PC-3 (cell line): ENCODE measurements around the gene SPSB3. TPM values are rescaled to one million over a fixed set of nuclear protein-coding genes. Genes with fewer than 3 reads are reported as not detected.

Experiments
- ATAC-seq: fragments of 200-7000 bp; cut with Tn5 transposase; 2 replicates; pipeline ENCODE4 v1.9.1; 2020; ENCODE audit warnings: mild to moderate bottlenecking, moderate library complexity
- BruUV-seq: library from RNA; stranded (reverse); fragments of 400-500 nt; replicated peaks from 2 replicates; lab custom pipeline; 2021; lab: Mats Ljungman, UMichigan
- CTCF ChIA-PET: fragments of 300-600 bp; sonication (Branson Sonifier 250); formaldehyde crosslinking; loops from one replicate; lab custom pipeline; 2022; ENCODE audit warnings: antibody characterized with exemption; lab: Charles Lee
- POLR2A ChIA-PET: fragments of 300-600 bp; sonication (Branson Sonifier 250); formaldehyde crosslinking; loops from one replicate; lab custom pipeline; 2022; ENCODE audit warnings: antibody characterized with exemption; ENCODE audit not compliant: unreplicated experiment; lab: Charles Lee
- DNase-seq: peaks from one replicate; pipeline ENCODE4 v3.0.0-alpha.2; 2015
- H2AFZ ChIP-seq: fragments of 300-600 bp; sonication (generic); 2 replicates; pipeline ENCODE4 v1.6.0; 2016; ENCODE audit warnings: antibody characterized with exemption, low read length
- H3F3A ChIP-seq: fragments of 300-600 bp; sonication (generic); one replicate; pipeline ENCODE4 v1.6.0; 2017; ENCODE audit warnings: antibody characterized with exemption, low read length, control low read depth, mild to moderate bottlenecking; ENCODE audit not compliant: unreplicated experiment
- H3K27ac ChIP-seq: fragments of 300-600 bp; sonication (generic); 2 replicates; pipeline ENCODE4 v1.5.1; 2016; ENCODE audit warnings: mild to moderate bottlenecking, low read length
- H3K27me3 ChIP-seq: fragments of 300-600 bp; sonication (generic); 2 replicates; pipeline ENCODE4 v1.6.1; 2016; ENCODE audit warnings: low read length, mixed read lengths
- H3K36me3 ChIP-seq: fragments of 300-600 bp; sonication (generic); 2 replicates; pipeline ENCODE4 v1.6.1; 2016; ENCODE audit warnings: low read depth, mixed run types, low read length, mixed read lengths
- H3K4me1 ChIP-seq: fragments of 300-600 bp; sonication (generic); 2 replicates; pipeline ENCODE4 v1.5.1; 2016; ENCODE audit warnings: low read length; ENCODE audit not compliant: insufficient read depth
- H3K4me2 ChIP-seq: fragments of 300-600 bp; sonication (generic); 2 replicates; pipeline ENCODE4 v1.6.0; 2016; ENCODE audit warnings: low read length
- H3K4me3 ChIP-seq: fragments of 300-600 bp; sonication (generic); 2 replicates; pipeline ENCODE4 v1.5.1; 2016; ENCODE audit warnings: mild to moderate bottlenecking, low read length, mixed read lengths
- H3K79me2 ChIP-seq: fragments of 300-600 bp; sonication (generic); 2 replicates; pipeline ENCODE4 v1.6.1; 2017; ENCODE audit warnings: low read length, mixed read lengths
- H3K9ac ChIP-seq: fragments of 300-600 bp; sonication (generic); 2 replicates; pipeline ENCODE4 v1.6.0; 2016; ENCODE audit warnings: mild to moderate bottlenecking, low read length
- H3K9me2 ChIP-seq: fragments of 300-600 bp; sonication (generic); replicated peaks from 2 replicates; pipeline ENCODE4 v1.6.1; 2016; ENCODE audit warnings: mixed run types, low read length, mixed read lengths
- H3K9me3 ChIP-seq: fragments of 300-600 bp; sonication (generic); 2 replicates; pipeline ENCODE4 v1.6.1; 2016; ENCODE audit warnings: low read length, mixed read lengths
- H4K20me1 ChIP-seq: fragments of 300-600 bp; sonication (generic); 2 replicates; pipeline ENCODE4 v1.6.1; 2016; ENCODE audit warnings: low read length, mixed read lengths
- CTCF ChIP-seq: fragments of 300-600 bp; sonication (generic); conservative IDR thresholded peaks from 2 replicates; pipeline ENCODE4 v1.5.1; 2017; ENCODE audit warnings: antibody characterized with exemption, low read depth, mild to moderate bottlenecking, low read length
- EZH2 ChIP-seq: fragments of 300-600 bp; sonication (generic); IDR thresholded peaks from one replicate; pipeline ENCODE4 v1.6.1; 2017; ENCODE audit warnings: antibody characterized with exemption, mild to moderate bottlenecking, low read length; ENCODE audit not compliant: unreplicated experiment
- EZH2phosphoT487 ChIP-seq: fragments of 300-600 bp; sonication (generic); IDR thresholded peaks from 2 replicates; pipeline ENCODE4 v1.6.1; 2018; ENCODE audit warnings: mild to moderate bottlenecking, antibody characterized with exemption, low read length, borderline replicate concordance
- intact Hi-C: fragments of 100-400 bp; cut with micrococcal nuclease; formaldehyde crosslinking; loops from 2 replicates; pipeline ENCODE4 v1.9.0; 2023
- total RNA-seq: library from RNA; depleted of rRNA; stranded (reverse); fragments of >200 nt; gene quantifications from 2 replicates; pipeline ENCODE4 v1.2.3, GENCODE V29; 2014

Gene SPSB3
- total RNA-seq, 1 experiment from 2014 or later, result 27.4 TPM

DNA sequence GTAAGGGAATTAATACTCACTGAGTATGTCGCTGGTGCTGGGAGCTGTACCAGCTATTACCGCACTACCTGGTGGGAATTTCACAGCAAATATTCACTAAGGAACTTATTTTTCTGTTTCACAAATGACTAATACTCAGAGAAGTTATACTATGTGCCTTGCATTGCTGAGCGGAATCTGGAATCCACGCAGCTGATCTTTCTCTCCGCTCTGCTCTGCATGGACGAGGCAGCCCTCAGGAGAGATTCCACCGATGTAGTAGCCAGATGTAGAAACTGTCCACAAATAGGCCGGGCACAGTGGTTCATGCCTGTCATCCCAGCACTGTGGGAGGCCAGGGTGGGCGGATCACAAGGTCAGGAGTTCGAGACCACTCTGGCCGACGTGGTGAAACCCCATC lies 28.2 kb downstream of the SPSB3 start:
- no peak overlapping the region for H3K27ac ChIP-seq
- H3K9me2 ChIP-seq, result no peaks in the 10 kb centered on the region
- no peaks in the 10 kb centered on the region for H3F3A ChIP-seq
- no peak overlapping the region for H2AFZ ChIP-seq
- H3K4me2 ChIP-seq, result no peak overlapping the region
- H3K79me2 ChIP-seq, result no peaks in the 10 kb centered on the region
- TF ChIP-seq EZH2phosphoT487 (no peak), EZH2 (no peak), CTCF (no peak)
- H3K27me3 ChIP-seq, result no peaks in the 10 kb centered on the region
- ATAC-seq (no peak), DNase-seq (no peak)
- POLR2A ChIA-PET, result no interaction called here
- no peak overlapping the region for H3K4me3 ChIP-seq
- intact Hi-C loops, result no loop called here
- no peaks in the 10 kb centered on the region for H4K20me1 ChIP-seq
- H3K4me1 ChIP-seq, result no peaks in the 10 kb centered on the region
- BruUV-seq, result no TSS peak
- CTCF ChIA-PET, result no interaction called here
- no peaks in the 10 kb centered on the region for H3K36me3 ChIP-seq
- no peaks in the 10 kb centered on the region for H3K9me3 ChIP-seq
- no peak overlapping the region for H3K9ac ChIP-seq

GRCh38 chr16:1752853-1753252 lies 29.5 kb downstream of the SPSB3 start:
- H3K36me3 ChIP-seq, result no peaks in the 10 kb centered on the region
- no peaks in the 10 kb centered on the region for H3K79me2 ChIP-seq
- no peaks in the 10 kb centered on the region for H3K9me3 ChIP-seq
- DNase-seq (no peak), ATAC-seq (no peak)
- no peak overlapping the region for H3K4me3 ChIP-seq
- CTCF ChIA-PET, result no interaction called here
- no TSS peak for BruUV-seq
- no peak overlapping the region for H3K9ac ChIP-seq
- no peak overlapping the region for H2AFZ ChIP-seq
- H3K27ac ChIP-seq, result no peak overlapping the region
- H3K4me1 ChIP-seq, result no peaks in the 10 kb centered on the region
- H3K4me2 ChIP-seq, result no peak overlapping the region
- intact Hi-C loops, result no loop called here
- no peak for TF ChIP-seq EZH2phosphoT487
- TF ChIP-seq CTCF, result no peak
- TF ChIP-seq EZH2, result no peak
- H3K9me2 ChIP-seq, result no peaks in the 10 kb centered on the region
- H4K20me1 ChIP-seq, result no peaks in the 10 kb centered on the region
- H3K27me3 ChIP-seq, result no peaks in the 10 kb centered on the region
- H3F3A ChIP-seq, result no peaks in the 10 kb centered on the region
- POLR2A ChIA-PET, result no interaction called here

DNA sequence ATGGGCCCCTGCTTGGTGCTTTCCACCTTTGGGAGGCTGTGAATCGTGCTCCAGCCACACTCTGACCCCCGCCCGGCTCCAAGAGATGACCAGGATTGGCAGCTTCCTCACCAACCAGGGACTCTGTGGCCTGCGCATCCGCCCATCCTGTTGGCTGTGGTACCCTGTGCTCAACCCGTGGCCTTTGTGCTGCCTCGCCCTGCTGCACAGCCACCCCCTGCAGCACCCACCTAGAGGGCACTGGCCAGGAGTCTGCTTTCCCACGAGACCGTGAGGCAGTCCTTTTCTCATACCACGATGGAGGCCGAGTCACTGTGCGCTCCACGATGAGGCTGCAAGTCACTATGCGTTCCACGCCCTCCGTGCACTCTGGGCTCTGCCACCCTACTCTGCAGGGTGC lies 30.4 kb downstream of the SPSB3 start:
- ATAC-seq, result no peak

More for the DNA sequence above, 30.4 kb downstream of the SPSB3 start:
- Histone ChIP-seq H3K27me3 (no peaks in the 10 kb centered on the region), H3K4me2 (no peak overlapping the region), H3K27ac (no peak overlapping the region), H3K4me3 (no peak overlapping the region), H3K9me2 (no peaks in the 10 kb centered on the region), H3K4me1 (no peaks in the 10 kb centered on the region), H3K79me2 (no peaks in the 10 kb centered on the region), H2AFZ (no peak overlapping the region), H3K9me3 (no peaks in the 10 kb centered on the region), H3K9ac (no peak overlapping the region), H3F3A (no peaks in the 10 kb centered on the region), H3K36me3 (no peaks in the 10 kb centered on the region), H4K20me1 (no peaks in the 10 kb centered on the region)
- ChIA-PET POLR2A (no interaction called here), CTCF (no interaction called here)
- TF ChIP-seq EZH2, result no peak
- TF ChIP-seq CTCF, result no peak
- TF ChIP-seq EZH2phosphoT487, result no peak
- BruUV-seq, result no TSS peak
- no peak for DNase-seq
- intact Hi-C loops, result no loop called here
